T-cell (primary cell): Measurements from ENCODE around the gene TLE2. TPM values are rescaled to one million over a fixed set of nuclear protein-coding genes. Genes with fewer than 3 reads are reported as not detected.

Experiments used
- ATAC-seq, 4 experiments: fragments of 200-7000 bp in 3 of 4; fragments of 150-1000 bp in 1 of 4; cut with Tn5 transposase; replicated peaks in 1 of 4; 1 replicate in 3 of 4; 2 replicates in 1 of 4; pipeline ENCODE4 v1.10.0; 2021; ENCODE audit warnings: moderate library complexity in 3 of 4, mild to moderate bottlenecking in 2 of 4, moderate number of reproducible peaks in 1 of 4
- CTCF ChIA-PET, 2 donors: fragments of 300-600 bp; sonication (Branson Sonifier 250); formaldehyde crosslinking; loops; one replicate each; lab custom pipeline; 2022; ENCODE audit warnings: antibody characterized with exemption in 2 of 2; lab: Charles Lee
- POLR2A ChIA-PET, 2 donors: fragments of 300-600 bp; sonication (Branson Sonifier 250); formaldehyde crosslinking; loops; one replicate each; lab custom pipeline; 2022; ENCODE audit warnings: antibody characterized with exemption in 2 of 2; lab: Charles Lee
- DNase-seq, 35 experiments: peaks; one replicate each; pipeline versions ENCODE4 v3.0.0 to v3.0.0-alpha.2; 2013 to 2023
- H3K27ac ChIP-seq: one replicate; pipeline ENCODE4 v1.5.1; 2013; ENCODE audit warnings: low read length
- H3K27me3 ChIP-seq, 2 experiments: replicated peaks in 1 of 2; 1 replicate in 1 of 2; 2 replicates in 1 of 2; pipeline versions ENCODE4 v1.6.1 to v1.7.0; 2013; ENCODE audit warnings: low read length in 1 of 2, mixed read lengths in 1 of 2; ENCODE audit not compliant: control insufficient read depth in 2 of 2, insufficient read depth in 2 of 2; ENCODE audit errors: extremely low read depth in 1 of 2
- H3K36me3 ChIP-seq, 2 donors: 1 replicate in 1 of 2; 2 replicates in 1 of 2; pipeline versions ENCODE4 v1.6.1 to v1.7.0; 2013; ENCODE audit warnings: low read length in 1 of 2; ENCODE audit not compliant: control insufficient read depth in 2 of 2, insufficient read depth in 1 of 2; ENCODE audit errors: extremely low read depth in 1 of 2
- H3K4me1 ChIP-seq, 2 experiments: 1 replicate in 1 of 2; 2 replicates in 1 of 2; pipeline versions ENCODE4 v1.6.1 to v1.7.0; 2013; ENCODE audit warnings: low read length in 2 of 2, mixed read lengths in 1 of 2; ENCODE audit not compliant: insufficient read depth in 2 of 2, control insufficient read depth in 1 of 2; ENCODE audit errors: extremely low read depth in 1 of 2
- H3K4me3 ChIP-seq, 2 donors: 1 replicate in 1 of 2; 2 replicates in 1 of 2; pipeline versions ENCODE4 v1.5.1 to v1.7.0; 2013; ENCODE audit warnings: mild to moderate bottlenecking in 2 of 2, low read length in 1 of 2, moderate library complexity in 1 of 2; ENCODE audit not compliant: control insufficient read depth in 1 of 2; ENCODE audit errors: extremely low read depth in 1 of 2
- H3K9me3 ChIP-seq: 2 replicates; pipeline ENCODE4 v1.7.0; 2013
- H3K27ac Mint-ChIP-seq, 2 donors: one replicate each; pipeline ENCODE4 v1.8.0; 2020 to 2021; ENCODE audit warnings: mild to moderate bottlenecking in 2 of 2, mixed read lengths in 2 of 2
- H3K27me3 Mint-ChIP-seq, 2 donors: one replicate each; pipeline ENCODE4 v1.8.0; 2021 to 2022; ENCODE audit warnings: mixed read lengths in 2 of 2
- H3K36me3 Mint-ChIP-seq: one replicate; pipeline ENCODE4 v1.8.0; 2021; ENCODE audit warnings: mixed read lengths
- H3K4me1 Mint-ChIP-seq, 3 donors: one replicate each; pipeline ENCODE4 v1.8.0; 2020 to 2022; ENCODE audit warnings: mixed read lengths in 3 of 3, mild to moderate bottlenecking in 1 of 3
- H3K4me3 Mint-ChIP-seq, 3 donors: one replicate each; pipeline ENCODE4 v1.8.0; 2020 to 2022; ENCODE audit warnings: mild to moderate bottlenecking in 3 of 3, mixed read lengths in 3 of 3, moderate library complexity in 3 of 3
- H3K9me3 Mint-ChIP-seq, 3 donors: one replicate each; pipeline ENCODE4 v1.8.0; 2020 to 2022; ENCODE audit warnings: mixed read lengths in 3 of 3
- WGBS: methylation state at CpG from one replicate; pipeline ENCODE4 v1.1.5; 2013; ENCODE audit warnings: missing lambda C conversion rate; ENCODE audit not compliant: insufficient coverage; 5-methylcytosine and 5-hydroxymethylcytosine counted together
- total RNA-seq, 35 experiments: library from RNA in 6 of 35; stranded (reverse) in 6 of 35; fragments of 120-200 nt in 1 of 35; gene quantifications; one replicate each; pipeline versions ENCODE4 v1.2.1 to v1.2.4 and lab custom pipeline; 2013 to 2026

The TLE2 gene
- total RNA-seq, 5 donors from 2014 or later (not counting 1 experiment from before 2014, with no cell fraction given), result 16.7 to 29.7 (median 21.5) TPM

GRCh38 chr19:2949939-2950285, 79.2 kb downstream of the TLE2 start:
- H3K4me3 ChIP-seq, result peak overlapping the region; percentile 68 to 97

More at GRCh38 chr19:2949939-2950285, 79.2 kb downstream of the TLE2 start:
- no peaks in the 10 kb centered on the region for H3K27me3 ChIP-seq
- H3K36me3 ChIP-seq, result no peaks in the 10 kb centered on the region
- H3K36me3 Mint-ChIP-seq, result no peaks in the 10 kb centered on the region
- ChIA-PET POLR2A (interaction anchor here in 1 of 2 donors (0.5 to 1.1 kb wide), 5 partner anchors 49 to 908 kb away, joined by 3 to 10 read pairs (median 4); partner anchors contain the start of genes GADD45B and ZNF57), CTCF (interaction anchor here in 1 of 2 donors (0.5 to 2.5 kb wide), 19 partner anchors 12 to 1452 kb away, joined by 3 to 39 read pairs (median 5); partner anchors contain the start of genes CHAF1A, TLE6, ZNF555 and ZNF57)
- peaks cover 12 to 19% of the 10 kb centered on the region in 2 experiments for H3K4me1 ChIP-seq
- WGBS, result 2% methylated on average over 11 of the region's 11 CpGs
- peak overlapping the region; percentile 94 to 96 (median 95) for H3K4me3 Mint-ChIP-seq
- ATAC-seq, result peak in 2 of 4 experiments; percentile 0 to 1
- peak overlapping the region; percentile 97 for H3K27ac ChIP-seq
- peak in 1 of 35 experiments; percentile 3 for DNase-seq
- no peaks in the 10 kb centered on the region for H3K9me3 Mint-ChIP-seq
- no peaks in the 10 kb centered on the region for H3K27me3 Mint-ChIP-seq
- H3K9me3 ChIP-seq, result no peaks in the 10 kb centered on the region
- H3K27ac Mint-ChIP-seq, result peak overlapping the region; percentile 98 to 99
- peaks cover 28 to 38% (median 31%) of the 10 kb centered on the region in 3 donors for H3K4me1 Mint-ChIP-seq

Other genes starting within 250 kb of the TLE2 start
- 10 to 100 TPM; 28.9 to 42.5 (median 36.7) TPM for gene SGTA, start 246.0 kb downstream of the TLE2 start, total RNA-seq
- gene THOP1, start 243.8 kb downstream of the TLE2 start, total RNA-seq, result 10 to 100 TPM; 30.8 to 46.6 (median 41.9) TPM
- gene ZNF554, start 209.4 kb downstream of the TLE2 start, total RNA-seq, result 1 to 10 TPM; 5.5 to 9.0 (median 7.5) TPM
- 10 to 100 TPM in 1 of 5 donors, 1 to 10 TPM in 4; 3.7 to 10.9 (median 6.7) TPM for gene ZNF555, start 187.8 kb downstream of the TLE2 start, total RNA-seq
- not detected for gene ZNF556, start 161.9 kb downstream of the TLE2 start, total RNA-seq
- gene ZNF57, start 128.4 kb downstream of the TLE2 start, total RNA-seq, result 1 to 10 TPM; 2.7 to 6.0 (median 3.7) TPM
- 1 to 10 TPM; 4.1 to 6.5 (median 4.8) TPM for gene ZNF77, start 84.3 kb downstream of the TLE2 start, total RNA-seq
- gene TLE6, start 51.7 kb downstream of the TLE2 start, total RNA-seq, result under 1 TPM in 3 of 5 donors, not detected in 2; 0.36 to 0.61 (median 0.50) TPM
- 1,000 to 10,000 TPM in 3 of 5 donors, 100 to 1,000 TPM in 2; 777 to 1,202 (median 1,047) TPM for gene TLE5, start 33.2 kb upstream of the TLE2 start, total RNA-seq
- 1 to 10 TPM; 2.3 to 6.3 (median 4.0) TPM for gene GNA11, start 65.1 kb upstream of the TLE2 start, total RNA-seq
- gene GNA15, start 106.8 kb upstream of the TLE2 start, total RNA-seq, result 10 to 100 TPM in 1 of 5 donors, 1 to 10 TPM in 4; 1.8 to 13.2 (median 2.8) TPM
- 100 to 1,000 TPM in 3 of 5 donors, 10 to 100 TPM in 2; 77.0 to 345 (median 324) TPM for gene S1PR4, start 149.5 kb upstream of the TLE2 start, total RNA-seq
- gene NCLN, start 156.7 kb upstream of the TLE2 start, total RNA-seq, result 10 to 100 TPM; 47.2 to 69.5 (median 61.0) TPM
- 1 to 10 TPM in 1 of 5 donors, under 1 TPM in 3, not detected in 1; 0.23 to 1.9 (median 0.39) TPM for gene CELF5, start 195.4 kb upstream of the TLE2 start, total RNA-seq